ENCODE results near the gene SMCO1. TPM values are rescaled to one million over a fixed set of nuclear protein-coding genes. Genes with fewer than 3 reads are reported as not detected.
A peak's percentile ranks its signal among the peaks of the same experiment; 100 is the strongest.

SMCO1 gene
- total RNA-seq, 4 donors from 2014 or later = not detected

DNA sequence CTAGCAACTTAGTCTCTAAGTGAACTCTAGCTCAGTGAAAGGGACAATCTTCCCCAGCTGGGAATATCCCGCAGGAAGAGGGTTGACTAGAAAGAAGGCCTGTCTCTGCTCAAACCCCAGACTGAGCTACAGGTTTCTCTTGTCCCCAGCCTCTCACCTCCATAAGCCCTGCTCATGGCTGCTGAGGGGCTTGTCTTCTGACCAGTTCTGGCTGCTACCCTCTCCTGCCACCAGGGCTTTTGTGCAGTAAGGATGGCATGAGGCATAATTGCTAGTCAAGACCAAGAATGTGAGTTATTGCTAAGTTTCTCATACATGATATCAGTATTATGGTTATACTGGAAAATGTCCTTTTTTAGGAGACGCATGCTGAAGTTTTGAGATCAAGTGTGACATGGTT lies 31.9 kb upstream of the SMCO1 start:
- peaks cover 0 to 4% (median 0%) of the 10 kb centered on the region in 3 donors for H3K4me1 ChIP-seq
- intact Hi-C loops (cut with DNase I) = no loop called here
- no peaks in the 10 kb centered on the region for H3K27me3 ChIP-seq
- no peak overlapping the region for H3K27ac ChIP-seq
- peaks cover 0 to 12% (median 6%) of the 10 kb centered on the region in 3 donors for H3K9me3 ChIP-seq
- H3K36me3 ChIP-seq = no peaks in the 10 kb centered on the region
- DNase-seq = no peak
- WGBS, 2 donors = 90 to 100% methylated on average over 1 of the region's 2 CpGs
- TF ChIP-seq, protein P1, sequence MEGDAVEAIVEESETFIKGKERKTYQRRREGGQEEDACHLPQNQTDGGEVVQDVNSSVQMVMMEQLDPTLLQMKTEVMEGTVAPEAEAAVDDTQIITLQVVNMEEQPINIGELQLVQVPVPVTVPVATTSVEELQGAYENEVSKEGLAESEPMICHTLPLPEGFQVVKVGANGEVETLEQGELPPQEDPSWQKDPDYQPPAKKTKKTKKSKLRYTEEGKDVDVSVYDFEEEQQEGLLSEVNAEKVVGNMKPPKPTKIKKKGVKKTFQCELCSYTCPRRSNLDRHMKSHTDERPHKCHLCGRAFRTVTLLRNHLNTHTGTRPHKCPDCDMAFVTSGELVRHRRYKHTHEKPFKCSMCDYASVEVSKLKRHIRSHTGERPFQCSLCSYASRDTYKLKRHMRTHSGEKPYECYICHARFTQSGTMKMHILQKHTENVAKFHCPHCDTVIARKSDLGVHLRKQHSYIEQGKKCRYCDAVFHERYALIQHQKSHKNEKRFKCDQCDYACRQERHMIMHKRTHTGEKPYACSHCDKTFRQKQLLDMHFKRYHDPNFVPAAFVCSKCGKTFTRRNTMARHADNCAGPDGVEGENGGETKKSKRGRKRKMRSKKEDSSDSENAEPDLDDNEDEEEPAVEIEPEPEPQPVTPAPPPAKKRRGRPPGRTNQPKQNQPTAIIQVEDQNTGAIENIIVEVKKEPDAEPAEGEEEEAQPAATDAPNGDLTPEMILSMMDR (IDR thresholded peaks at IDR 0.05) = no peak
- TF ChIP-seq POLR2A (IDR thresholded peaks at IDR 0.05) = no peak
- no peak overlapping the region for H3K4me3 ChIP-seq

DNA sequence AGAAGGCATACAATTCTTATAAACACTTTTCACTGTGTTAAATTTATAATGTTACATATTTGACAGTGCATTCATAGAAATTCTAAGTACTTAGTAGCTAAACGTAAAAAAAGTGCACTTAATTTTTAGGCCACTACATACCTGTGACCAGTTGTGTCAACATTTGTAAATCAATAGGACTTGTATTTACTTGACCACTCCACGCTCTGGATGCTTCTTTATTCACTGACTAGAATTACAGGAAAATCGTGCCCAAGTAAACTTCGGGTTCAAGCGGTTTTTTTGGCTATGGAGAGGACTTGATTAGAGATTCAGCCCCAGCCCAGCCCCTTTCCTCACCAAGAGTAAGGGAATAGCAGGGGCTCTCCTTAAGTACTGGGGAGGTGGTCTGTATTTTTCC lies 31.4 kb upstream of the SMCO1 start:
- no peak for DNase-seq
- H3K27ac ChIP-seq = no peak overlapping the region
- intact Hi-C loops (cut with DNase I) = no loop called here
- H3K9me3 ChIP-seq = peaks cover 0 to 12% (median 6%) of the 10 kb centered on the region in 3 donors
- no peak overlapping the region for H3K4me3 ChIP-seq
- H3K27me3 ChIP-seq = no peaks in the 10 kb centered on the region
- TF ChIP-seq, protein P1 (IDR thresholded peaks at IDR 0.05) = no peak
- no peak for TF ChIP-seq POLR2A (IDR thresholded peaks at IDR 0.05)
- peaks cover 0 to 4% (median 0%) of the 10 kb centered on the region in 3 donors for H3K4me1 ChIP-seq
- WGBS, 2 donors = 41 to 54% methylated on average over 5 of the region's 5 CpGs
- no peaks in the 10 kb centered on the region for H3K36me3 ChIP-seq

DNA sequence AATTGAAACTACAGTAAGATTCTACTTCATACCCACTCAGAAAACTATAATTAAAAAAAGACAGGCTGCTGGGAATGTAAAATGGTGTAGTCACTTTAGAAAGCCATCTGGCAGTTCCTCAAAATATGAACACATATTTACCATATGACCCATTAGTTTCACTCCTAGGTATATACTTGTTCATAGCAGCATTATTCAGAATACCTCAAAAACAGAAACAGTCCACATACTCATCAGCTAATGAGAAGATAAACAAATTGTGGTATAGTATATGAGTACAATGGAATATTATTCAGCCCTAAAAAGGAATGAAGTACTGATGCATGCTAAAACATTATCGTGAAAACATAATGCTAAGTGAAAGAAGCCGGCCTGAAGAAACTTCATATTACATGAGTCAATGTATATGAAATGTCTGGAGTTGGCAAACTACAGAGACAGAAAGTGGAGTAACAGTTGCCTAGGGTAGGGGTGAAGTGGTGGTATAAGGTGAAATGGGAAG lies 29.4 kb upstream of the SMCO1 start:
- intact Hi-C loops (cut with DNase I) = no loop called here
- Histone ChIP-seq H3K27me3 (no peaks in the 10 kb centered on the region), H3K9me3 (peaks cover 0 to 7% (median 2%) of the 10 kb centered on the region in 3 donors), H3K4me1 (peaks cover 0 to 4% (median 0%) of the 10 kb centered on the region in 3 donors), H3K36me3 (no peaks in the 10 kb centered on the region), H3K27ac (no peak overlapping the region), H3K4me3 (no peak overlapping the region)
- TF ChIP-seq, protein P1 (IDR thresholded peaks at IDR 0.05) = no peak
- DNase-seq = no peak
- 90 to 92% methylated on average over 2 of the region's 2 CpGs for WGBS, 2 donors

DNA sequence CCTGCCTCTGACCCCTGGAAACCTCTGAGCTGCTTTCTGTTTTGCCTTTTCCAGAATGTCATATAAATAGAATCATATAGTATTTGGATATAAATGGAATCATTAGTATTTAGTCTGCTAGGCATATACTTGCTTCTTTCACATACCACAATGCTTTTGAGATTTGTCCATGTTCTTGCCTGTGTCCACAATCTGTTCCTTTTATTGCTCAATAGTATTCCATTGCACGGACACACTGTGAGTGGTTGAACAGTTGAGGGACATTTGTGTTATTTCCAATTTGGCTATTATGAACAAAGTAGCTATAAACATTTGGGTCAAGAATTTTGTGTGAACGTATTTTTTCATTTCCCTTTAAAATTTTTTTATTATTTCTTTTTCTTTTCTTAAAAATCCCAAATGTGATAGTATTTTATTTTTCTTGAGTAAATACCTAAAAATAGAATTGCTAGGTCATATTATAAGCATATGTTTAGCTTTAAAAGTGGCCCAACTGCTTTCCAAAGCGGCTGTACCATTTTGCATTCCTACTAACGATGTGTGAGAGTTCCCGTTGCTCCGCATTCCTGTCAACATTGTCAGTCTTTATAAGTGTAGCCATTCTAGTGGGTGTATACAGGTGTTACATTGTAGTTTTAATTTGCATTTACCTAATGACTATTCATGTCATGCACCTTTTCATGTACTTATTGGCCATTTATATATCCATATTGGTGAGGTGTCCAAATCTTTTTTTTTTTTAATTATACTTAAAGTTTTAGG lies 26.7 kb upstream of the SMCO1 start:
- Histone ChIP-seq H3K27ac (peak overlapping the region in 1 of 4 donors; percentile 36), H3K9me3 (no peaks in the 10 kb centered on the region), H3K27me3 (no peaks in the 10 kb centered on the region), H3K4me1 (peaks cover 0 to 14% (median 3%) of the 10 kb centered on the region in 3 donors), H3K4me3 (no peak overlapping the region), H3K36me3 (no peaks in the 10 kb centered on the region)
- intact Hi-C loops (cut with DNase I) = no loop called here
- 74 to 81% methylated on average over 6 of the region's 6 CpGs for WGBS, 2 donors
- DNase-seq = no peak
- TF ChIP-seq POLR2A (IDR thresholded peaks at IDR 0.05) = no peak
- TF ChIP-seq, protein P1 (IDR thresholded peaks at IDR 0.05) = no peak

DNA sequence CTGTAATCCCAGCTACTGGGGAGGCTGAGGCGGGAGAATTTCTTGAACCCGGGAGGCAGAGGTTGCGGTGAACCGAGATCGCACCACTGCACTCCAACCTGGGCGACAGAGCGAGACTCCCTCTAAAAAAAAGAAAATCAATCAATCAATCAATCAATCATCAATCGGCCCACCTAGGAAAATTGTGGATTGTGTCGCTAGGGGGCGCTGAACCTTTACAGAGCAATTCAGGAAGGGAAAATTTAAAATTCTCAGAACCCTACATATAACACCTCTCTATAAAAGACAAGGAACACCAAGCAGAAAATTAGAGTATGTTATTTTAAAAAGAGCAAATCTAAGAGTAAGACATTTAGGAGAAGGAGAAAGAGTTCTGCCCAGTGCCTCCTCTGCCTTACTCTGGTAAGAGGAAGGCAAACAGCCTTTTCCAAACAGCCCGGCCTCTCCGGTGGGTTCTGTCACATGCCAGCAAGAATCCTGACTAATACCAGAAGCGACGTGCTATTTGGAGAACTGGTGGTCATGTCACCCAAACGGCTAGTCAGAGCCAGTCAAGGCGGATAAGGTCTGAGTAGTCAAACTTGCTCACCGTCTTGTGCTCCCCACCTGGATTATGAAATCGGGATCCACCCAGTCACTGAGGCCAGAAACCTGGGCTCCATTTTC lies 22.3 kb upstream of the SMCO1 start:
- intact Hi-C loops (cut with DNase I) = no loop called here
- TF ChIP-seq, protein P1 (IDR thresholded peaks at IDR 0.05) = peak; percentile 39 to 83 (median 65)
- no peak for TF ChIP-seq POLR2A (IDR thresholded peaks at IDR 0.05)
- Histone ChIP-seq H3K9me3 (no peaks in the 10 kb centered on the region), H3K27me3 (no peaks in the 10 kb centered on the region), H3K4me3 (no peak overlapping the region), H3K36me3 (no peaks in the 10 kb centered on the region), H3K4me1 (peaks cover 0 to 12% (median 3%) of the 10 kb centered on the region in 3 donors), H3K27ac (peak overlapping the region in 3 of 4 donors; percentile 29 to 65 (median 38))
- WGBS, 2 donors = 37 to 38% methylated on average over 11 to 17 of the region's 18 CpGs
- DNase-seq = no peak

Data from esophagus squamous epithelium (tissue), 5 donors.